Bronchial epithelial cell (primary cell): Measurements from ENCODE around the gene PIGP. TPM values are rescaled to one million over a fixed set of nuclear protein-coding genes. Genes with fewer than 3 reads are reported as not detected.

Experiments
- DNase-seq: peaks from one replicate; pipeline ENCODE4 v3.0.0-alpha.2; 2010; ENCODE audit warnings: low read depth
- FAIRE-seq: peaks from 2 replicates; lab custom pipeline; 2011; peaks lifted over from hg19 to GRCh38; lab: Jason Lieb, UNC
- H3K27me3 ChIP-seq: 2 replicates; pipeline ENCODE4 v1.5.1; 2011; ENCODE audit warnings: low read length; ENCODE audit not compliant: control insufficient read depth, insufficient read depth
- H3K36me3 ChIP-seq: 2 replicates; pipeline ENCODE4 v1.5.1; 2011; ENCODE audit warnings: low read length; ENCODE audit not compliant: control insufficient read depth, insufficient read depth
- H3K4me3 ChIP-seq: 2 replicates; pipeline ENCODE4 v1.5.1; 2011; ENCODE audit warnings: mild to moderate bottlenecking, low read depth, low read length, control low read depth
- total RNA-seq: library from RNA; depleted of rRNA; stranded (reverse); fragments of >200 nt; gene quantifications from 2 replicates; pipeline ENCODE4 v1.2.1, GENCODE V29; 2014
- TF ChIP-seq, protein P1 (sequence below): IDR thresholded peaks from 2 replicates; pipeline ENCODE4 v1.5.1; 2011; ENCODE audit warnings: mild to moderate bottlenecking, moderate library complexity, low read length, control low read depth, inconsistent platforms; ENCODE audit not compliant: insufficient read depth, severe bottlenecking

The PIGP gene
- total RNA-seq, 1 donor from 2014 or later, result 3.2 TPM

DNA sequence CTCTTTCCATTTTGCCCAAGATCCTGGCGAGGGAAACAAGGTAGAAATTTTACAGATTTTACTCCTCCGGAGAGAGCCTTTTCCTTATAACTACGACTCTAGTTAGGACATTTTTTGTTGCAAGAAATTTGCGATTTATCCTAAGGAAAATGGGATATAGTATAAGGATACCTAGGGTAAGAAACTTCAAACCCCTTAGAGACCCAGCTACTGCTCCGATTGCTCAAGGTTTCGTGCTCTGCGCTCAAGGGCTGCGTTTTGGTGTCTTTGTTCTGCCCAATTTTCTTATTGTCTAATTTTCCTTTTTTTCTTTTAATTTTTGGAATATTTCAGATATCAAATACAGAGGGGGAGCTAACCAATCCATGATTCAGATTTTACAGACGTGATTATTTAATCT lies 1.7 kb upstream of the PIGP start:
- no peaks in the 10 kb centered on the region for H3K27me3 ChIP-seq
- H3K36me3 ChIP-seq, result no peaks in the 10 kb centered on the region
- FAIRE-seq (no peak), DNase-seq (no peak)
- TF ChIP-seq, protein P1, sequence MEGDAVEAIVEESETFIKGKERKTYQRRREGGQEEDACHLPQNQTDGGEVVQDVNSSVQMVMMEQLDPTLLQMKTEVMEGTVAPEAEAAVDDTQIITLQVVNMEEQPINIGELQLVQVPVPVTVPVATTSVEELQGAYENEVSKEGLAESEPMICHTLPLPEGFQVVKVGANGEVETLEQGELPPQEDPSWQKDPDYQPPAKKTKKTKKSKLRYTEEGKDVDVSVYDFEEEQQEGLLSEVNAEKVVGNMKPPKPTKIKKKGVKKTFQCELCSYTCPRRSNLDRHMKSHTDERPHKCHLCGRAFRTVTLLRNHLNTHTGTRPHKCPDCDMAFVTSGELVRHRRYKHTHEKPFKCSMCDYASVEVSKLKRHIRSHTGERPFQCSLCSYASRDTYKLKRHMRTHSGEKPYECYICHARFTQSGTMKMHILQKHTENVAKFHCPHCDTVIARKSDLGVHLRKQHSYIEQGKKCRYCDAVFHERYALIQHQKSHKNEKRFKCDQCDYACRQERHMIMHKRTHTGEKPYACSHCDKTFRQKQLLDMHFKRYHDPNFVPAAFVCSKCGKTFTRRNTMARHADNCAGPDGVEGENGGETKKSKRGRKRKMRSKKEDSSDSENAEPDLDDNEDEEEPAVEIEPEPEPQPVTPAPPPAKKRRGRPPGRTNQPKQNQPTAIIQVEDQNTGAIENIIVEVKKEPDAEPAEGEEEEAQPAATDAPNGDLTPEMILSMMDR, result no peak
- H3K4me3 ChIP-seq, result peak overlapping the region; percentile 68

DNA sequence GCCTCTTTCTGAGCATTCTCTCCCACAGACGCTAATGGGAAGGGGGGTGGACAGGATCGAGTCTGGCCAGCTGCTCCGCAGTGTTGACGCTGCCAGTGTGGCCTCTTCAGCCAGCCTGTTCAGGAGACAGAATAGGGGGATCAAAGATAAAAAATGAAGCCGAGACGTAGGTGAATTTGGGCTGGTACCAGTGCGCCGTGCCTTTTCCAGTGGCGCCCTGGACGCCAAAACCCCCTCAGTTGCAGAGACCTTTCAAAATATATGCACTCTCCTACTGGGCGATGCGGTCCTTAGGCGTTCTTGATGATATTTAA lies 1.3 kb upstream of the PIGP start:
- DNase-seq (no peak), FAIRE-seq (no peak)
- TF ChIP-seq, protein P1, result no peak
- no peaks in the 10 kb centered on the region for H3K36me3 ChIP-seq
- peak overlapping the region; percentile 68 for H3K4me3 ChIP-seq
- no peaks in the 10 kb centered on the region for H3K27me3 ChIP-seq

DNA sequence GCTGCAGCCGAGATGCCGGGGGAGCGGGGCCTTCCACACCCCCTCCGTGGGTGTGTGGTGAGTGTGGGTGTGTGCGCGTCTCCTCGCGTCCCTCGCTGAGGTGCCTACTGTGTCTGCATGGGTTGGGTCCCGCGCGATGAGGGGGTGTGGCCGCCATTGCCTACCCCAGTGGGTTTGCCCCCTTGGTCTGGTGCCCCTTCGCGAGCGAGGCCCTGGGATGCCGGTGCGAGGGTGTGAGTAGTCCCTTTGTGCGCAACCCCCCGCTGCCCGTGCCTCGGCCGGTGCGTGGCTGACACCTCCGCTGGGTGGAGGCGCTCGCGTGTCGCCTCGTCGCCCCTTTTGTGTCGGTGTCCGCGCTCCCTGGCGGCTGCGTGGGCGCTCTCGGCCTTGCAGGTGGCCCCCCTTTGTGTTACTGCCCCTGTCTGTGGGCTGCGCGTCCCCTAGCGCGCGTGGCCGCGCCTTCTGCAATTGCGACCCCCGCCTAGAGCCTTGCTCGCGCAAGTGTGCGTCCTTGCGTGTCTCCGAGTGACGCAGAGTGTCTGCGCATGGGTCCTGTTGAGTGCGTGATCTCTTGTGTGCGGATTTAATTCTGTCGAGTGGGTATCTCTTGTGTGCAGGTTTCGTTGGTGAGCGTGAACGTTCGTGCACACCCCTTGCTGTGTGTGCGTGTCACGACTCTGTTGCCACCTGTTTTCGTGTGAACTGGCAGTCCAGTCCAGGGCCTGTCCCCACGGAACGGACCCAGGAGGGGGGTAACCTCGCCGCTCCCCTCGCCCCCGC lies 736 bp upstream of the PIGP start:
- DNase-seq, result no peak
- TF ChIP-seq, protein P1, result peak; percentile 23

DNA sequence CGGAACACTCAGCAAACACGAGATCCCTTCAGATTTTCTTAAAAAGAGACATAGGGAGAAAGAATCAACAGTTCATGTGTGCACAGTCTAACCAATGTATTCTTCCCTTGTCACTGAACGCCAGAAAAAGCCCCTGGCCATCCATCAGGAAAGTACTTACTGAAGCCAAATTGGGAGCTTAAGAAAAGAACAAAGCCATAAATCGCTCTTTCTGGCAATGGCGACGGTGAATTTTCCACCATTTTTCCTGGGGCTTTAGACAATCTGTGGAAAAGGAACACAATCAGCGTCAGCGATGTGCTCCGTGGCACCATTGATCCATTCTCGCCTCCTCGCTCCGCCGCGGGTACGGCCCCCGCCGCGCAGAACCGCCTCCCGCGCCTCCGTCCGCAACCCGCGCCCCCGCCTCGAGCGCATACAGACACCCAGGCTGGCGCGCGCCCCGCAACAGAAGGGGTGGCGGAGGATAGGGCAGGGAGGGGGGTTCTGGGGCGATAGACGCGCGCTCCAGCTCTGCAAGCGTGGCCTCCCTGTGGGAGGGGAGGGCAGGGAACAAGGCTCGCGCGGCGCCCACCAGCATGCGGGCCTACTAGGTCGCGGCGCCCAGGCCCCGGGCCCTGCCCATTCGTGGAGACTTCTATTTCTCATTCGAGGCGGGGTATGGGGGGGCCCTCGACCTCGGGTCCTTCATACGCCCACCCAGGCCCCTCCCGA lies 440 bp downstream of the PIGP start:
- DNase-seq (peak; percentile 54), FAIRE-seq (no peak)
- Histone ChIP-seq H3K27me3 (no peaks in the 10 kb centered on the region), H3K36me3 (peaks cover 3% of the 10 kb centered on the region), H3K4me3 (peak overlapping the region; percentile 68)
- TF ChIP-seq, protein P1, result no peak

More for the DNA sequence above, 736 bp upstream of the PIGP start:
- H3K4me3 ChIP-seq, result peak overlapping the region; percentile 68
- no peaks in the 10 kb centered on the region for H3K27me3 ChIP-seq
- H3K36me3 ChIP-seq, result peaks cover 3% of the 10 kb centered on the region
- no peak for FAIRE-seq

DNA sequence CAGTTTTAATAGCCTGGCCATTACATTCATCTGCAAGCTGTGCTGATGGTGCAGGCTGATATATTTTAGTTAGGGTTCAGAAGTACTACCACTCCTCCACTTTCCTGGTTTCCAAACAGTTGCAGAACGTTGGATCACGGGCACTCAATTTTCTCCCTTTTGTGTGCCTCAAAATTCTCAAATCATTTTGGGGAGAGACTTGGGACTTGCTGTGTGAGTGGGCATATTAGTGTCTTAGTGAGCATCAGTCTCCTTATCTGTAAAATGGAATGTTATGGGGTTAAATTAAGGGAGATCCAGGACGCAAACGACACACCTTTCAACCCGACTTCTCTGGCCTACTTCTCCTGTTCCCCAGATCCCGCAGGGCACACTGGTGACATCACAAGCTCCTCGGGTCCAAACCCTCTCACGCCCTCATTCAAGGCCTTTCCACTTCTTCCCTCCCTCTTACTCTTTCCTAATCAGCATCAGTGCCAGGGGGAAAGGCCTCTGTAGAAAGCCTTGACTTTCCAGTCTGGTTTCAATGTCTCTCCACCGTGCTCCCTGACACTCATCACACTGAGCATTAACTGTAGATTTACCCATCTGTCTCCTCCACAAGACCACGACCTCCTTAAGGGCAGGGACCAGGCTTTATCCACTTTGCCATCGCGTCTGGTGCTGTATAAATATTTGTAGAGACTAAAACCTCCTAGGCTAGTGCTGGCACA lies 1.2 kb downstream of the PIGP start:
- Histone ChIP-seq H3K4me3 (peak overlapping the region; percentile 68), H3K27me3 (no peaks in the 10 kb centered on the region), H3K36me3 (peaks cover 4% of the 10 kb centered on the region)
- FAIRE-seq (no peak), DNase-seq (peak; percentile 63)
- TF ChIP-seq, protein P1, result no peak
